WTC11 (cell line): ENCODE results near the gene APOBEC3H.

Experiments used
- JAZF1 ChIP-seq: fragments of 250-450 bp; sonication (Bioruptor Pico); IDR thresholded peaks from 2 replicates; pipeline ENCODE4 v1.9.0; 2021; ENCODE audit warnings: moderate library complexity, mild to moderate bottlenecking, inconsistent platforms
- NR2C2 ChIP-seq: sonication (generic); formaldehyde crosslinking; IDR thresholded peaks from 2 replicates; pipeline ENCODE4 v1.8.0; 2022; ENCODE audit warnings: mild to moderate bottlenecking, missing genetic modification reagents
- NR3C1 ChIP-seq: sonication (generic); formaldehyde crosslinking; conservative IDR thresholded peaks from 2 replicates; pipeline ENCODE4 v1.8.1; 2023; ENCODE audit warnings: low read depth, mild to moderate bottlenecking, missing genetic modification reagents
- RELA ChIP-seq: sonication (generic); formaldehyde crosslinking; IDR thresholded peaks from 2 replicates; pipeline ENCODE4 v1.8.1; 2022; ENCODE audit warnings: missing genetic modification reagents, mild to moderate bottlenecking, borderline replicate concordance
- STAT6 ChIP-seq: sonication (generic); formaldehyde crosslinking; conservative IDR thresholded peaks from 2 replicates; pipeline ENCODE4 v1.8.1; 2023; ENCODE audit warnings: mild to moderate bottlenecking, low read depth, missing genetic modification reagents, moderate library complexity
- ZNF423 ChIP-seq: fragments of 250-450 bp; sonication (Bioruptor Pico); IDR thresholded peaks from 2 replicates; pipeline ENCODE4 v2.1.2; 2022; ENCODE audit warnings: mild to moderate bottlenecking, moderate library complexity
- TF ChIP-seq, protein P1 (sequence below): fragments of 200-600 bp; IDR thresholded peaks from 2 replicates; pipeline ENCODE4 v1.8.0; 2022; ENCODE audit warnings: antibody characterized with exemption
- TF ChIP-seq, protein P2 (sequence below): sonication (generic); formaldehyde crosslinking; IDR thresholded peaks from 2 replicates; pipeline ENCODE4 v1.8.0; 2022; ENCODE audit warnings: mild to moderate bottlenecking, missing genetic modification reagents

- TF ChIP-seq STAT6 (CRISPR knock-in tag), result no peak
- TF ChIP-seq, protein P1, sequence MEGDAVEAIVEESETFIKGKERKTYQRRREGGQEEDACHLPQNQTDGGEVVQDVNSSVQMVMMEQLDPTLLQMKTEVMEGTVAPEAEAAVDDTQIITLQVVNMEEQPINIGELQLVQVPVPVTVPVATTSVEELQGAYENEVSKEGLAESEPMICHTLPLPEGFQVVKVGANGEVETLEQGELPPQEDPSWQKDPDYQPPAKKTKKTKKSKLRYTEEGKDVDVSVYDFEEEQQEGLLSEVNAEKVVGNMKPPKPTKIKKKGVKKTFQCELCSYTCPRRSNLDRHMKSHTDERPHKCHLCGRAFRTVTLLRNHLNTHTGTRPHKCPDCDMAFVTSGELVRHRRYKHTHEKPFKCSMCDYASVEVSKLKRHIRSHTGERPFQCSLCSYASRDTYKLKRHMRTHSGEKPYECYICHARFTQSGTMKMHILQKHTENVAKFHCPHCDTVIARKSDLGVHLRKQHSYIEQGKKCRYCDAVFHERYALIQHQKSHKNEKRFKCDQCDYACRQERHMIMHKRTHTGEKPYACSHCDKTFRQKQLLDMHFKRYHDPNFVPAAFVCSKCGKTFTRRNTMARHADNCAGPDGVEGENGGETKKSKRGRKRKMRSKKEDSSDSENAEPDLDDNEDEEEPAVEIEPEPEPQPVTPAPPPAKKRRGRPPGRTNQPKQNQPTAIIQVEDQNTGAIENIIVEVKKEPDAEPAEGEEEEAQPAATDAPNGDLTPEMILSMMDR, result no peak
- no peak for TF ChIP-seq ZNF423 (CRISPR knock-in tag)
- no peak for TF ChIP-seq NR3C1
- TF ChIP-seq NR2C2 (CRISPR knock-in tag), result no peak
- TF ChIP-seq RELA, result no peak
- TF ChIP-seq, protein P2, sequence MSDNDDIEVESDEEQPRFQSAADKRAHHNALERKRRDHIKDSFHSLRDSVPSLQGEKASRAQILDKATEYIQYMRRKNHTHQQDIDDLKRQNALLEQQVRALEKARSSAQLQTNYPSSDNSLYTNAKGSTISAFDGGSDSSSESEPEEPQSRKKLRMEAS, result no peak
- TF ChIP-seq JAZF1, result no peak
Observed at GRCh38 chr22:39073981-39074380, 23.1 kb upstream of the APOBEC3H start.
